Progenitor cell of endocrine pancreas (in vitro differentiated cells): ENCODE data around the gene SLC4A2. TPM values are rescaled to one million over a fixed set of nuclear protein-coding genes. Genes with fewer than 3 reads are reported as not detected.

Experiments
- DNase-seq: peaks from one replicate; pipeline ENCODE4 v3.0.0; 2021; ENCODE audit warnings: low spot score; ENCODE audit not compliant: unreplicated experiment
- H3K27ac Mint-ChIP-seq: 2 replicates; pipeline ENCODE4 v1.8.0; 2021; ENCODE audit warnings: mild to moderate bottlenecking, moderate library complexity, mixed read lengths
- H3K27me3 Mint-ChIP-seq: 2 replicates; pipeline ENCODE4 v1.8.0; 2021; ENCODE audit warnings: mixed read lengths
- H3K36me3 Mint-ChIP-seq: 2 replicates; pipeline ENCODE4 v1.8.0; 2022; ENCODE audit warnings: mixed read lengths; ENCODE audit not compliant: insufficient read depth
- H3K4me1 Mint-ChIP-seq: 2 replicates; pipeline ENCODE4 v1.8.0; 2021; ENCODE audit warnings: low read depth, mixed read lengths
- H3K4me3 Mint-ChIP-seq: 2 replicates; pipeline ENCODE4 v1.8.0; 2021; ENCODE audit warnings: low read depth, mild to moderate bottlenecking, moderate library complexity, mixed read lengths
- H3K9me3 Mint-ChIP-seq: 2 replicates; pipeline ENCODE4 v1.8.0; 2021; ENCODE audit warnings: low read depth, mixed read lengths
- total RNA-seq: library from RNA; stranded (reverse); gene quantifications from 2 replicates; pipeline ENCODE4 v1.2.1, GENCODE V29; 2021
- TF ChIP-seq, protein P1 (sequence below): fragments of 200-600 bp; sonication (generic); IDR thresholded peaks from one replicate; pipeline ENCODE4 v1.5.0; 2021; ENCODE audit warnings: antibody characterized with exemption, mild to moderate bottlenecking; ENCODE audit not compliant: unreplicated experiment

The SLC4A2 gene
- total RNA-seq, 1 donor from 2014 or later: 213 TPM

- Mint-ChIP-seq H3K36me3 (peaks cover 1% of the 10 kb centered on the region), H3K27ac (no peak overlapping the region), H3K27me3 (no peaks in the 10 kb centered on the region), H3K4me1 (no peaks in the 10 kb centered on the region), H3K4me3 (no peak overlapping the region), H3K9me3 (no peaks in the 10 kb centered on the region)
- TF ChIP-seq, protein P1, sequence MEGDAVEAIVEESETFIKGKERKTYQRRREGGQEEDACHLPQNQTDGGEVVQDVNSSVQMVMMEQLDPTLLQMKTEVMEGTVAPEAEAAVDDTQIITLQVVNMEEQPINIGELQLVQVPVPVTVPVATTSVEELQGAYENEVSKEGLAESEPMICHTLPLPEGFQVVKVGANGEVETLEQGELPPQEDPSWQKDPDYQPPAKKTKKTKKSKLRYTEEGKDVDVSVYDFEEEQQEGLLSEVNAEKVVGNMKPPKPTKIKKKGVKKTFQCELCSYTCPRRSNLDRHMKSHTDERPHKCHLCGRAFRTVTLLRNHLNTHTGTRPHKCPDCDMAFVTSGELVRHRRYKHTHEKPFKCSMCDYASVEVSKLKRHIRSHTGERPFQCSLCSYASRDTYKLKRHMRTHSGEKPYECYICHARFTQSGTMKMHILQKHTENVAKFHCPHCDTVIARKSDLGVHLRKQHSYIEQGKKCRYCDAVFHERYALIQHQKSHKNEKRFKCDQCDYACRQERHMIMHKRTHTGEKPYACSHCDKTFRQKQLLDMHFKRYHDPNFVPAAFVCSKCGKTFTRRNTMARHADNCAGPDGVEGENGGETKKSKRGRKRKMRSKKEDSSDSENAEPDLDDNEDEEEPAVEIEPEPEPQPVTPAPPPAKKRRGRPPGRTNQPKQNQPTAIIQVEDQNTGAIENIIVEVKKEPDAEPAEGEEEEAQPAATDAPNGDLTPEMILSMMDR: no peak
- no peak for DNase-seq
Measured at GRCh38 chr7:151099486-151100211, 40.3 kb downstream of the SLC4A2 start.

GRCh38 chr7:151100921-151101320 is 41.5 kb downstream of the SLC4A2 start:
- H3K36me3 Mint-ChIP-seq: peaks cover 1% of the 10 kb centered on the region
- no peak for DNase-seq
- H3K27ac Mint-ChIP-seq: no peak overlapping the region
- H3K4me1 Mint-ChIP-seq: no peaks in the 10 kb centered on the region
- H3K4me3 Mint-ChIP-seq: no peak overlapping the region
- TF ChIP-seq, protein P1: no peak
- H3K9me3 Mint-ChIP-seq: no peaks in the 10 kb centered on the region
- H3K27me3 Mint-ChIP-seq: no peaks in the 10 kb centered on the region

GRCh38 chr7:151101621-151102396 is 42.4 kb downstream of the SLC4A2 start:
- no peak overlapping the region for H3K4me3 Mint-ChIP-seq
- no peaks in the 10 kb centered on the region for H3K27me3 Mint-ChIP-seq
- H3K27ac Mint-ChIP-seq: no peak overlapping the region
- H3K36me3 Mint-ChIP-seq: peaks cover 1% of the 10 kb centered on the region
- no peaks in the 10 kb centered on the region for H3K4me1 Mint-ChIP-seq
- H3K9me3 Mint-ChIP-seq: no peaks in the 10 kb centered on the region
- DNase-seq: no peak
- TF ChIP-seq, protein P1: no peak

DNA sequence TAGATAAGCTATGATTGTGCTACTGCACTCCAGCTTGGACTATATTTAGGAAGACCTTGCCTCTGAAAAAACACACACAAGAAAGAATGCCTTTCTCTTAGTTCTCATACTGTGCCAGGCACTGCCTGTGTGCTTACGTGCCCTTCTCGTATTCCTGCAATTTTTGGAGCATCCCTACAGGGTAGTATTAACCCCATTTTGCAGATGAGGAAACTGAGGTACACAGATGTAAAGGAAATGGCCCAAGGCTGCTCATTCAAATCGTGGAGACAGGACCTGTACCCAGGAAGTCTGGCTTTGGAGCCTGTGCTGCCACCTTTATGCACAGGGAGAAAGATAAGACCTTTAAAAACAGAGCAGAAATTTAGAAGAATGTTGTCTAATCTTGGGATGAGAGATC is 43.6 kb downstream of the SLC4A2 start:
- H3K36me3 Mint-ChIP-seq: peaks cover 1% of the 10 kb centered on the region
- DNase-seq: no peak
- H3K27me3 Mint-ChIP-seq: no peaks in the 10 kb centered on the region
- no peak overlapping the region for H3K4me3 Mint-ChIP-seq
- TF ChIP-seq, protein P1: no peak
- no peaks in the 10 kb centered on the region for H3K4me1 Mint-ChIP-seq
- no peak overlapping the region for H3K27ac Mint-ChIP-seq
- no peaks in the 10 kb centered on the region for H3K9me3 Mint-ChIP-seq

DNA sequence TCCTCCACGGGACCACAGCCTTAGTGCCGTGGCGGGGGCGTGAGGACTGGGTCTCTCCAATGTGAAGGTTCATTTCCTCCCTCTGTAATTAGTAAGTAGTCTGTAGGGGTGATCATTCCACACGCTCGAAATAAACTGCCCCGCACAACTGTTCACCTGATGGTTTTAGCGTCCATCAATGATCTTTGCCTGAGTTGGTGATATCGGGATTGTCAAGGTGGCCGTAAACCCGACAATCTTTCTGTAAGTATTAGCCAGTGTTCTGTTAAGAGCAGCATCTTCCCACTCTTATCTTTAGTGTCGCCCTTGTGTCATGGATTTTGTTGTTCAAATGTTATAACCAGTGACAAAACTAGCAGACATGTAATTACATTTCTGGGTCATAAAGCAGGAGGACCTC is 44.6 kb downstream of the SLC4A2 start:
- no peaks in the 10 kb centered on the region for H3K27me3 Mint-ChIP-seq
- no peak for DNase-seq
- peak overlapping the region; percentile 4 for H3K27ac Mint-ChIP-seq
- TF ChIP-seq, protein P1: no peak
- H3K4me1 Mint-ChIP-seq: no peaks in the 10 kb centered on the region
- no peak overlapping the region for H3K4me3 Mint-ChIP-seq
- peaks cover 1% of the 10 kb centered on the region for H3K36me3 Mint-ChIP-seq
- H3K9me3 Mint-ChIP-seq: no peaks in the 10 kb centered on the region
